Left forelimb (tissue), 1 donor: ENCODE results near the gene ZNF839.

Source experiments
- DNase-seq: peaks from one replicate; pipeline ENCODE4 v3.0.0-alpha.2; 2018; ENCODE audit warnings: low spot score

The ZNF839 gene

GRCh38 chr14:102387086-102387485, 67.5 kb downstream of the ZNF839 start:
- no peak for DNase-seq

DNA sequence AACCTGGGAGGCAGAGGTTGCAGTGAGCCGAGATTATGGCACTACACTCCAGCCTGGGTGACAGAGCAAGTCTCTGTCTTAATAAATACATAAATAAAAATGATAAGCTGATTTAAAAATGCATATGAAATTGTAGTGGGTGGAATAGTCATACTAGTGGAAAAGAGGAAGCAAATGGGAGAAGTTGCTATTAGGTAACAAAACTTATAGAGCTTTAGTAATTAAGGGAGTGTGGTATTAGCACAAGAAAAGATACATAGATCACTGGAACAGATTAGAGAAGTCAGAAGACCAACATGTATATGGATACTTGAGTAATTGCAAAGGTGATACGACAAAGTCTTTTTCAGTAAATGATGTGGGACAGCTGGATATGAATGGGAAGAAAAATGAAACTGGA, 69.7 kb downstream of the ZNF839 start:
- no peak for DNase-seq

DNA sequence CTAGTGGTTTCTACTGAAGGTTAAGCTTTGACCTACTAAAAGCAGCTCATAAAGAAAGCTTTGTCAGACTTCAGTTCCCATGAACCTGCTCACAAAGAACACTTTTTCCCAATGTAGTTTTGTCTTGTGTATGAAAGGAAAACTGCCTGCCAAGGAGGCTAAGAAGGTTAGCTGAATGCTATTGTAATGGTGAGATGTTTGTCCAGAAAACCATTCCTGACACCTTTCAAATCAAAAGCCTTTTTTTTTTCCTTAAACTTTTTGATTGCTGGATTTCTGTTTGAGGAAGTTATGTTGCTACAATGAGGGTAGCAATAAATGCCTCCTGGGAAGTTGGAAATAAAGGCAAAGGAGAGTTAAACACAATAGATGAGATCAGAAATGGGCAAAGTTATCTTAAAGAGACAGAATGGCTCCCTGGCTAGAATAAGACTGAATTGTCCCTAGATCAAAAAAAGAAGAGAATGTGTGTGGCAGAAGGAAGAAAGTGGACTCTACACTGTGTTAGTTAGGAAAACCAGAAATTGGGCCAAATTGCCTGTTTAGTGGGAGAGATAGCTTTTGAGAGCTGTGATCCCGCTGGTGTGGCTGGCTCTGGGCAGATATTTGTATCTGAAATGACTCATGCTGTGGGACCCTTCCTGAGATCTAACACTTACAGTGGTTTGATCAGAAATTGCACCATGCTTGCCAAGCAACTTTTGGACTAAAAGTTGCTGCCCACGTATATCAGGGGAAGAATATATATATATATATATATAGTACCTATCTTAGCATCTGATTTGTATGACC, 70.7 kb downstream of the ZNF839 start:
- DNase-seq = no peak
